ENCODE results near the gene ZNF396. TPM values are rescaled to one million over a fixed set of nuclear protein-coding genes. Genes with fewer than 3 reads are reported as not detected.

ZNF396 gene
- 0.51 and 0.55 TPM in 2 replicates for polyA plus RNA-seq (2014; cell fraction: cytosol; rRNA removed)
- polyA plus RNA-seq (2014; cell fraction: nucleus; rRNA removed) = 0.22 and 0.52 TPM in 2 replicates

DNA sequence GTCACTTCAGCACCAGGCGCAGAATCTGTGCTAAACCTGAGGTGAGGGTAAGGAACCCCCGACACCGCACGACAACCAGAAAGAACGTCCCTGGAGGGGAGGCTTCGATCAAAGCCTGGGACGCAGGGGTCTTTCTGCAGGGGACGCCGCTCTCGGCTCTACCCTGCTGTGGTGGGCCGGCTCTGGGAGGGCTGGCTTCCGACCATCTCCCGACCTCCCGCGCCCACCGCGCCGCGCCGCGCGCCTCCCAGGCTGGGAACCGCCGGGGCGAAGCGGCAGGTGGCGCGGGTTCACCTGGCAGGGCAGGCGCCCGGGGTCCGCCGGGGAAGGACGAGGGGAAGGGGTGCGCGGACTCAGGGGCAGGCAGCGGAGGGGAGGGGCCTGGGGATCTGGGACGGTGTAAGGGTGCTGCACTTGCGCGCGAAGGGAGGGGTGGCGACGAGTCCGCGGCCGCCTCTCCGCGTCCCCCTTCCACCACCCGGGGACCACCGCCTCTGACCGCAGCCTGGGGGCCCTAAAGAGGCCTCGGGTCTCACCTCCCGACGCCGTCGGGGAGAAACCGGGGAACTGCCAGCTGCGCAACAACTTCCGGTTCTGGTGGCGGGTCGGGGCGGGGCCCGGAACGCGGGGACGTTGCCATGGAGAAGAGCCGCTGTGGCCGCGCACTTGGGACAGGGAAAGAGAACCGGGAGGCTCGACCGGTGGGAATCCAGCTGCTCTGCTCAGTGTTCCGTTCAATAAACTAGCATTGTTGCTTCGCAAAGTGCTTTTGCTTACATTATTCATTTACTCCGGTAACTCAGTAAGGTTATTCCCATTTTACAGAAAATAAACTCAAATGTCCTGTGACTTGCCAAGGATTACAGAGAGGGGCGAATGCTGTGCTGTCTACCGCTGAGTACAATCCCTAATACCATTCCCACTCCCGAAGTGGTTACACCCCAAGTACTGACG lies at the start of gene ZNF396:
TSS of gene ZNF396 (minus strand) at position 596 of the 954 bp plus-strand sequence. CDS start 3,045 bp downstream, outside the sequence.
- peak; percentile 49 for DNase-seq (ENCODE audit: low spot score)

DNA sequence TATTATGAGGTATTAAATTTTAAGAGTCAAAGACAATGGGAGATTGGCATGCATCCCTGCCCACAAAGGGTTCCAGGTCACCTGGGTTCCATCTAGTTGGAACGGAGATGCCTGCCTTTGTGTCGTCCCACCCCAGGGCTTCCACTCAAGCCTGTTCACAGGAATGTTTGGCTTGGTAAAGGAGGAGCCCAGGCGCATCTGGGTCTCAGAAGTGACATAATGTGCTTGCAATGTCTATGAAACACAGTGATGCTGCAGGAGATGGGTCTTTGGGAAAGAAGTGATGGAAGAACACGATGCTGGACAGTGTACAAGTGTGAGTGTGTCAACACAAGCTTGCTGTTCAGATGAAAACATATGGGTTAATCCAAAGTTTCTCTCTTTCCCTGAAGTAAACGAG lies 49.6 kb upstream of the ZNF396 start:
- no peak for DNase-seq (ENCODE audit: low spot score)

DNA sequence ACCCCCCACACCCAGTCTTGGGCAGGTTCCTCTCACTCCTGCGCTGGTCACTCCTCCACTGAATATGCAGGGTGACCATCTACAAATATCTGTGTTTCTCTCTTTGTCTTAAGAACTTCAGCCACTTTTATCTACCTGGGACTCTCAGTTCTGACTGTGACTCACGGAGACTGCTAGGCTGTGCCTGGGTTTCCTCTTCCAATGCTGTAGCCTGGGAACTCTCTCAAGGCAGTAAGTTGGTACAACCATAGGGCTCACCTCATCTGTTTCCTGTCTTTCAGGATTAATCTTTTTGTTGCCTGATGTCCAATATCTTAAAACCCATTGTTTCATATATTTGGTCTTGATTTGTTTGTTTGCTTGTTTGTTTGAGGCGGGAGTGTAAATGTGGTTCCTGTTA lies 47.2 kb upstream of the ZNF396 start:
- DNase-seq (ENCODE audit: low spot score) = no peak

DNA sequence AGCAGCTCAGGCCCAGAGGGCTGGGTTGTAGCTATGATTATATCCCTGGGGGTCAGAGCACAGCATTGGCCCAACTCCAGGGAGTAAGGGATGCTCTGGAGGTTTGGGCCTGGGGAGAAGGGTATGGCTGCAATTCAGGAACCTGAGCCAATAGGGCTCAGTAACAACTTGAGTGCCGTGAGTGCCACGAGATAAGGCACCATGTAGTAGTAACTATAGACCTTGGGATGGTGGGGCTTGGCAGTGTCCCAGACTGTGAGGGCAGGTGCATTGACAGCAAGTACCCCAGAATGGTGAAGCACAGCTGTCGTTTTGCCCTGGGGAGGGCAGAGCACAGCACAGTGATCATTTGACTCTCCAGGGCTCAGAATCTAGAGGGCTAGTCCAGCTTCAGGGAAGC lies 45.1 kb upstream of the ZNF396 start:
- DNase-seq (ENCODE audit: low spot score) = no peak

DNA sequence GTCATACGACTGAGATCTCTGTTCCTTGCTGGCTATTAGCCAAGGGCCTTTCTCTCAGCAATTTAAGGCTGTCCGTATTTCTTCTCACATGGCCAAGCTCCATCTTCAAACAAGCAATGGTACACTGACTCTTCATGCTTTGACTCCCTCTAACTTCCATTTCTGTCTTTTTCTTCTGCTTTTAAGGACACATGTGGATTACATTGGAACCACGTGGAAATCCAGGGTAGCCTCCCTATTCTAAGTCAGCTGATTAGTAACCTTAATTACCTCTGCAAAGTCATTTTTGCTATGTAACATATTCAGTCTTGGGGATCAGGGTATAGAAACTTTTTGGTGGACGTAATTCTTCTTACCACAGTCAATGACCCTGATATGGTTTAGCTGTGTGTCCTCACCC lies 41.5 kb upstream of the ZNF396 start:
- no peak for DNase-seq (ENCODE audit: low spot score)

DNA sequence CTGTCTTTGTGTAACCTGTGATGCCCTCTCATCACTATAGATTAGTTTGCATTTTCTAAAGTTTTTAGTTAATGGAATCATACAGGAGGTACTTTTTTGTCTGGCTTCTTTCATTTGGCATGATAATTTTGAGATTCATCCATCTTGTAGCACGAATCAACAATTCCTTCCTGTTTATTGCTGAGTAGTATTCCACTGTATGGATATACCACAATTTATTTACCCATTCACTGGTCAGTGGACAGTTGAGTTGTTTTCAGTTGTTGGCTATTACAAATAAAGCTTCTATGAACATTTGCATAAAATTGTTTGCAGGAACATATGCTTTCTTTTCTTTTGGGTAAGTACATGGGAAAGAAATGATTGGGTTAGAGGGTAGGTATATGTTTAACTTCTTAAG lies 40.1 kb upstream of the ZNF396 start:
- no peak for DNase-seq (ENCODE audit: low spot score)

DNA sequence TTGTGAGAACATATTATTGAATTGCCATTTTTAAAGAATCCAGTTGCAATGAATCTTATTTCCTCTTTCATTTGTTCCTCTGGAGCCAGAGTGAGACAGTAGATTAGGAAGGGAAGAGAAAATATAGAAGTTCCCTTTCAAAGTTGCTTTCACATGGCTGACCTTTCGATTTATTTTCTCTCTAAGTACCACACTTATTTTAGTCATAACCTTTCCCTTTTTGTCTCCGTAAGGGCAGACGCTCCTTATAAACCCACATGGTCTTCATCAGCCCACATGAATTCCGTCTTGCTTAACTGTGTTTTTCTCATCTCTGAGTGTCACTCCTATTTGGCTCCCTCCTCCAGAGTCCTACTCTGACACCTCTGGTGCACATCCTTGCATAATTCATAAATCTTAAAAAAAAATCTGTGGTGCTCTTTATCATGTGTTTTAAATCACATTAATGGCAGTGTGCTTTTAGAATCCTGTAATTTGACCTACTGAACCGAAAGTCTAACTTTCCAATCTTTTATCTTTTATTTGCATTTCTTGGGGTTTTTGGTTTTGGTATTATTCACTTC lies 38.5 kb upstream of the ZNF396 start:
- no peak for DNase-seq (ENCODE audit: low spot score)

DNA sequence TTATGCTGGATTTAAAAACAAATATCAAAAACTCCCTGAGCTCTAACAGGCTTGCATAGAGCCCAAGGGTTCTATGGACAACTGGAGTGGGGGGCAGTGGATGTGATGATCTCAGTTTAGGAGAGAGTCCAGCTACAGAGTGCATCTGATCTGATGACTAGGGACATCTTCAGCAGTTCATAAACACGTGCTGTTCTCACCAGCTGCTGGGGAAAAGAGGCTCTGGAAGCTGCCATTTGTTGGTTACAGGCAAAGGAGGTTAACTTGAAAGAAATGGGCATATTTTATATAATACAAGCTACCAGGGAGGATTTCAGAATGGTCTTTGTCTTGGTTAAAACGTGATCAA lies 36.0 kb upstream of the ZNF396 start:
- no peak for DNase-seq (ENCODE audit: low spot score)

DNA sequence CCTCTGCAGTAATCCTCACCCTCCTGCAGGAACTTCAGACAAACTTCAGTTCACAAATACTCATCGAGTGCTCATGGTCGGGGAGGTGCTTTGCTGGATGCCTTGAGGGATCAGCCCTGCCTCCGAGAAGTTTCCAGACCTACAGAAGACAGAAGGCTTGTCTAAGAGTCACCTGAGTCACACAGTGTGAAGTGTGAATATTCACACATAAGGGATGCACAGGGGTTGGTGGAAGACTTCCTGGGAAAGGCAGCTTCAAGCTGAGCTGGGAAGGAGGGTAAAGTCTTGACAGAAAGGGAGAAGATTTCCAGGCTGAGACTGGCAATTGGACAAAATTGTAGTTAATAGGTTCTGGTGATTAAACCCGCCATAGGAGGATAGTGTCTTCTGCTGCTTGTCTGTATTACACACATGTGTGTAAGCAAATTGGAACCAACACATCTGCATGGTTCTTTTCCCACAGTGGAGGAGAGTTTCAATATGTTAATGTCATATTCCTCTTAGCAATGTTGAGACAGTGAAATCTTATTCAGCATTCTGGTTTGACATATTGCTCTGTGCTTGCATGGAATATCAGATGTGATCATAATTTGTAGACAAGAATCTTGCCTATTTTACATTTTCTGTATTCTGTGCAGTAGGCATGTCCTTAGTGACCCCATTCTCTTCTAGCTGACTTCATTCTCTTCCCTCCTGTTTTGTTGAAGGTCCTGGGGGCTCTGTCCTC lies 34.7 kb upstream of the ZNF396 start:
- DNase-seq (ENCODE audit: low spot score) = no peak

DNA sequence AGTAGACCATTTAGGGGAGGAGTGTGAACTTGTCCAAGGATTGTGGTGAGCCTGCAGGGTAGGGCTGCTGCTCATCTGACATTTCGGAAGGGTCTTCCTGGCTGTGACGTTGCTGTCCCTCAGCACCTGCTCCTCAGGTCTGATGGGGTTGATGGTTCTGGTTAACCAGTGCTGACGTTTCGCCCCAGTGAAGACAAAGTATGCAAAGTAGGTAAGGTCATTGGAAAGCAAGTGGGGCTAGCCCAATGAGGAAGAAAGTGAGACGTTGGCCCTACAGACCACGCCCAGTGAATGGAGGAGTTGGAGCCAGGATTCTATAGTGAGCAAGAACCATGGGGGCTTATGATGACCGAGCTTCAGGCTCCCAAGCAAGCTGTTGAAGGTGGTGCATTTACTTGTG lies 33.4 kb upstream of the ZNF396 start:
- no peak for DNase-seq (ENCODE audit: low spot score)

DNA sequence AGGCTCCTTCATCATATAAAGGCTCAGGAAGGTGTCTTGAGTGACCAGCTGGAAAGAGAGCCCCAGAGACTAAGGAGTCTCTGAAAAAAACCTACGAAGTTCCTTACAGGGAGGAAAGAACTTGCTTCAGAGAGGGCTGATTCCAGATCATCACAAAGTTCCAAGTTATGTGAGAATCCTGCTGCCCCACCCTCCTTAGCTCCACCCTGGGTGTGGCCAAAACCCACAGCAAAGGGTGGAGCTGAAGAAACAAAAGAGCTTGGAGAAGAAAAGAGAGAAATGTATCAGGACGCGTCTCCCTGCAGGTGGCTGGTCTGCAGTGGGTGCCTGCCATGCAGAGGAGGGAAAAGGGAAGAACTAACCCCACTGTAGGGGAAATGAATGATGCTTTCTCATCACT lies 32.8 kb upstream of the ZNF396 start:
- no peak for DNase-seq (ENCODE audit: low spot score)

DNA sequence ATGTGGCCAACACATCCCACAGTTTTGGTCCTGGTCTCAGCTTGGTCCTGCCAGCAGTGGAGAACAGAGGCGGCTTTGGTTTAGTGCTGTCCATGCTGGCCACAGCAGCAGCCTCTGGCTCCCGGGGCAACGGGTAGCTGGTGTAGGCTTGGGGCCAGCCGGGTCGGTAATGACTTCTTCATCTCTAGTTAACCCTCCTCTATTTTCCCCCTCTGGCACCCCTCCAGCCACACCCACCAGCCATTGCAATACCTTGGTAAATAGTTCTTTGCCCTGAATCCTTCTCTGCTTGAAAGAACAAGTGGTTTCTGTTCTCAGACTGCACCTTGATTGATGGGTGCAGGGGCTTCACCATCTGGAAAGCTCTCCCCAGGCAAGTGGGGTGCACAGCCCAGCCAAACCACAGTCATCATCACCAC lies 31.7 kb upstream of the ZNF396 start:
- no peak for DNase-seq (ENCODE audit: low spot score)

DNA sequence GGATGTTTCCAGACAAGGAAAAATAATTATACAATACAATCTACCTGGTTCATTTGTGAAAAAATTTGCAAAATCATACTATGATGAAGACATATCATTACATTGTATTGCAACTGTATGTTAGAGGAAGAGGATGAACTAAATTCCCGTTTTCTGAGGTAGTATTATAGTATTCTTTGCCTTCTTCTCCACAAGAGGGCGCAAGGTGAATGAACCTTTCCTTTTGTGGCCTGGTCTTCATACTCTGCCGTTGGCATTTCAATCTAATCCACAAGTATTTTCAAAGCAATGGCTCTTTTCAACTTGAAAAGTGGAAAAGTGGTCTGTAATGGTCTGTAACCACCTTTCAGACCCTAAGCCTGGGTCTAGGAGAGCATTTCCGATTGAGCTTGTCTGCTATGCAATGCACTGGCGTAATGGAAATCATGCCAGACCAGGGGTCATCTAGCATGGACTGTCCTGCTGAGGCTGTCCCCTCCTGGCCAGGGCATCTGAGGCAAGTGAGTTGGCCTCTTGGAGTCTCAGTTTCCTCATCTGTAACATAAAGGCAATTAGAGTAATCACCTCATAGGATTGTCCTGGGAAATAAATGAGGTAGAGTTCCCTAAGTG lies 30.8 kb upstream of the ZNF396 start:
- DNase-seq (ENCODE audit: low spot score) = peak; percentile 71

DNA sequence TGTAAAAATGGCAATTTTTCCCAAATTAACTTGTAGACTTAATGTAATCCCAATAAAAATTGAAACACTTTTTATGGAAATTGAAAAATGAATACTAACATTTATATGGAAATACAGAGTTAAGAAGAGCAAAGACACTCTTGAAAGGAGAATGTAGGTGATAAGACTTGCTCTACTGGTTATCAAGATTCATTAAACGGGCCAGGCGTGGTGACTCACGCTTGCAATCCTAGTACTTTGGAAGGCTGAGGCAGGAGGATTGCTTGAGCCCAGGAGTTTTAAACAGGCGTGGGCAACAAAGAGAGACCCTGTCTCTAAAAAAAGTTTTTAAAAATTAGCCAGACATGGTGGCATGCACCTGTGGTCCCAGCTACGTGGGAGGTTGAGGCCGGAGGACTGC lies 29.5 kb upstream of the ZNF396 start:
- no peak for DNase-seq (ENCODE audit: low spot score)

DNA sequence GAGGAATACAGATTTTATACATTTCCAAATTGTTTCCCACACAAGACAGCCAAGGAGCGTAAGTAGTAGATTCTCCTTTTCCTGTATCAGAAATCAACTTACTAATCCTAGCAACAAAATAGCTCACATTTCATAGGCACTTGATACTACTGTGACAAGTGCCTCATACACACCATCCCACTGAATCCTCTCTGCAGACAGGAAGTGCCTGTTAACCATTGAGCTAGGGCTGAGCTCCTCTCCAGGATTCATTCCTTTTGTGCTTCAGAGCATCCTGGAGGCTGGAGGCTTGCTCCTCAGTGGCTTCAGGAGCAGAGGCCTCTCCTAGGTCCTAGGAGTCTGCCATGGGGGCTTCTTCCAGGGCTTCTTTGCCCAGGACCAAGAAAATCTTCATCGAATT lies 20.8 kb upstream of the ZNF396 start:
- DNase-seq (ENCODE audit: low spot score) = no peak

DNA sequence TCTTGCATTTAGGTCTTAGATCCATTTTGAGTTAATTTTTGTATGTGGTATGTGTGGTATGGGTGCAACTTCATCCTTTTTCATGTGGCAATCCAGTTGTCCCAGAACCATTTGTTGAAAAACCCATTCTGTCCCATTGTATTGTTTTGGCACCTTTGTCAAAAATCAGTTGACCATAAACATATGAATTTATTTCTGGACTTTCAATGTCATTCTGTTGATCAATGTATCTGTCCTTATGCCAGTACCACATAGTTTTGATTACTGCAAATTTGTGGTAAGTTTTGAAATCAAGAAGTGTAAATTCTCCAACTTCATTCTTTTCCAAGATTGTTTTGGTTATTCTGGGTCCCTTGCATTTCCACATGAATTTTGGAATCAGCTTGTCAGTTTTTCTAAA lies 16.6 kb upstream of the ZNF396 start:
- DNase-seq (ENCODE audit: low spot score) = no peak

DNA sequence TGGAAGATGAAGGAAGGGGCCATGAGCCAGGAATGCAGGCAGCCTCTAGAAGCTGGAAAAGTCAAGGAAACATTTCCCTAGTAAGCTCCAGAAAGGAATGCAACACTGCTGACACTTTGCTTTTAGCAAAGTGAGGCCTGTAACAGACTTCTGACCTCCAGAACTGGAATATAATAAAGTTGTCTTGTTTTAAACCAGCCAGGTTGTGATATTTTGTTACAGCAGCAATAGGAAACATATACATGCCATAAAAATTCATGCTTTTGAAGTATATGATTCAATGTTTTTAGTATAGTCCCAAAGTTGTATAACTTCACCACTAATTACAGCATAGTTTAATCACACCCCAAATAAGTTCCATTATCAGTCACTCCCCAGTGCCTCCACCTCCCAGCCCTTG lies 15.2 kb upstream of the ZNF396 start:
- no peak for DNase-seq (ENCODE audit: low spot score)

DNA sequence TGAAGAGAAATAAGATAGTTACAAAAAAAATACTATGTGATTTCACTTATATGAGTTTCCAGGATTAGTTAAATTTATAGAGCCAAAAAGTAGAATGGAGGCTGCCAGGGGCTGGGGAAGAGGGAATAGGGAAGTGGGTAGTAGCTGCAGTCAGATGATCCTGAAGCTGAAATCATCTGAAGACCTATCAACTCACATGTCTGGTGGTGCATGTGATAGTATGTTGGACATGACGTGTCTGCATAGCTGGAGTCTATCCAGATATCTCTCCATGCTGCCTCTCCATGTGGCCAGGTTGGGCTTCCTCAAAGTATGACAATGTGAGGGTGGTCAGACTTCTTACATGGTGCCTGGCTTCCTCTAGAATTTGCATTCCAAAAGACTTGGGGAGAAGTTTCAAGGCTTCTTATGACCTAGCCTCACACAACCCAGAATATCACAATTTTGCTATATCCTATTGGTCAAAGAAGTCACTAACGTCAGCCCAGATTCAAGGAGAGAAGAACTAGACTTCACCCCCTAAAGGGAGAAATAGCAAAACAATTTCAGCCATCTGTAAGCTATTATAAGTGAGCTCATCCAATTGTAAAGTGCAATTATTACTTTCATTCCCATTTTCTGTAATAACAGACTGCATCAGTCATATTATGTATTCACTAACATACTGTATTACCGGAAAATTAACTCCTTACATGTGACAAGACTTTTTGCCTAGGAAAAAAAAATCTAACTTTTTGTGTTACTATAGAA lies 14.0 kb upstream of the ZNF396 start:
- no peak for DNase-seq (ENCODE audit: low spot score)

DNA sequence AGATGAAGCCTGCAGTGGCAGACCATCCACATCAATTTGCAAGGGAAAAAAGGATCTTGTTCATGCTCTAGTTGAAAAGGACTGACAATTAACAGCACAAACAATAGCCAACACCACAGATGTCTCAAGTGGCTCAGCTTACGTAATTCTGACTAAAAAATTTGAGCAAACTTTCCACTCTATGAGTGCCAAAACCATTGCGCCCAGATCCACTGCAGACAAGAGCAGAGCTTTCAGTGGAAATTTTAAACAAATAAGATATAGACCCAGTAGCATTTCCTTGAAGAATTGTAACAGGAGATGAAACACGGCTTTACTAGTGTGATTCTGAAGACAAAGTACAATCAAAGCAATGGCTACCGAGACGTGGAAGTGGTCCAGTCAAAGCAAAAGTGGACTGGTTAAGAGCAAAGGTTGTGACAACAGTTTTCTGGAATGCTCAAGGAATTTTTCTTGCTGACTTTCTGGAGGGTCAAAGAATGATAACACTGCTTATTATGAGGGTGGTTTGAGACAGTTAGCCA lies 12.0 kb upstream of the ZNF396 start:
- no peak for DNase-seq (ENCODE audit: low spot score)

DNA sequence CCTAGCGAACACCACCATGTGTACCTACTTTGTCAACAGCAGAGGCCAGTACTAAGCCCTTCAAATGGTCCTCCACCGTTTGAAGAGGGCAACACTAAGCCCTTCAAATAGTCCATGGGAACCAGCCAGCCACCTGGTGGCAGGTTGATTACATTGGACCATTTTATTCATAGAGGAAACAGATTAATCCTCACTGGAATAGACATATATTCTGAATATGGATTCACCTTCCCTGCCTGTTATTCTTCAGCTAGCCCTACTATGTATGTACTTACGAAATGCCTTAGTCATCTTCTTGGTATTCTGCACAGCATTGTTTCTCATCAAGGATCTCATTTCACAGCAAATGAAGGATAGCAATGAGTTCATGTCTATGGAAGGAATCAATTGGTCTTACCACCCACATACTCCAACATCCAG lies 10.0 kb upstream of the ZNF396 start:
- peak; percentile 18 for DNase-seq (ENCODE audit: low spot score)

DNA sequence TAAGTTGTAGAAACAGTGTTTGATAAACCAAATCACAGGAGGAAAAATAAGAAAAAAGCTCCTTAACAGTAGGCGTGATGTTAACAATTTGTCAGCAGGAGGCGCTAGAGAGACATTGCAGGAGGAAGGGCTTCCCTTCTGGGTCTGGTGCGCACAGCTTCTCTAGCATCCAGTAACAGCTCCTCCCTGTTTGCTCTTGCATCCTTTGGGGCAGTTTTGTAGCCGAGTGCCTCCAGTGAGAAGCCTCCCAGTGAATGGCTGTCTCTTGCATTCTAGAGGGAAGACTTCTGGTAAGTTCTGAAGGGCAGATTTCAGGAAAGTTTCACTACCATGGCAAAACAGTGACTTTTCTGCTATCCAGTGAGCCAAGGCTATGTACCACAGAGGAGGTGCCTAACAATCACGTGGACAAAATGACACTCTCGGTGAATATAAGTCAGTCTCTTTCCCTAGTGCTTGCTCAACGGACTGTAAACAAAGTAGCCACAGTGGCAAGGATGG lies 9.5 kb upstream of the ZNF396 start:
- peak; percentile 69 for DNase-seq (ENCODE audit: low spot score)
